ENCODE data around the gene SHISA9. TPM values are rescaled to one million over a fixed set of nuclear protein-coding genes. Genes with fewer than 3 reads are reported as not detected.

Gene SHISA9
- total RNA-seq, 2 experiments from 2014 or later, result not detected

DNA sequence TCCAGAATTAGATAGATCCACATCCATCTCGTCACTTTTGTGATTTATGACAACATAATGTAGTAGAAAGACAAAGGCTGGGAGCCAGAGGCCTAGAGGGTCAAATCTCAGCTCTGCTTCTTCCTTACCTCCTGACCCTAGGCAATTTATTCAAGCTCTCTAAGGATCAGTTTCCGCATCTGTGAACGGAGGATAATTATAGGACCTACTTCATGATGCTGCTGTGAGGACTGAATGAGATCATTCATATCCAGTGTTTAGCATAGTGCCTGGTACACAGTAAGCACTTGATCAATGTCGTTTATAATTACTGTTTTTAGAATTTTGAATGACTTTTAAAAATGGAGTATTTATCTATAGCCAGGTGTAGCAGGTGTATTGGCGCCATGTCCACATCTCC is 128.4 kb downstream of the SHISA9 start:
- H3K79me2 ChIP-seq (ENCODE audit: insufficient read depth, low read depth, low read length), result no peaks in the 10 kb centered on the region
- CTCF ChIA-PET (ENCODE audit: unreplicated experiment), result no interaction called here
- no peaks in the 10 kb centered on the region for H3K9me3 ChIP-seq (ENCODE audit: low read length)
- no peak overlapping the region for H2AFZ ChIP-seq (ENCODE audit: low read length)
- no peak for DNase-seq (ENCODE audit: low spot score)
- no peak overlapping the region for H3K4me2 ChIP-seq (ENCODE audit: low read length)
- H3K4me1 ChIP-seq (ENCODE audit: insufficient read depth, low read length, poor library complexity, severe bottlenecking), result no peaks in the 10 kb centered on the region
- POLR2A ChIA-PET, result no interaction called here
- no peak overlapping the region for H3K27ac ChIP-seq (ENCODE audit: low read depth, low read length, poor library complexity, severe bottlenecking)
- TF ChIP-seq EZH2phosphoT487 (IDR thresholded peaks at IDR 0.05; ENCODE audit: borderline replicate concordance, low read depth, low read length), result no peak
- TF ChIP-seq, protein P1, sequence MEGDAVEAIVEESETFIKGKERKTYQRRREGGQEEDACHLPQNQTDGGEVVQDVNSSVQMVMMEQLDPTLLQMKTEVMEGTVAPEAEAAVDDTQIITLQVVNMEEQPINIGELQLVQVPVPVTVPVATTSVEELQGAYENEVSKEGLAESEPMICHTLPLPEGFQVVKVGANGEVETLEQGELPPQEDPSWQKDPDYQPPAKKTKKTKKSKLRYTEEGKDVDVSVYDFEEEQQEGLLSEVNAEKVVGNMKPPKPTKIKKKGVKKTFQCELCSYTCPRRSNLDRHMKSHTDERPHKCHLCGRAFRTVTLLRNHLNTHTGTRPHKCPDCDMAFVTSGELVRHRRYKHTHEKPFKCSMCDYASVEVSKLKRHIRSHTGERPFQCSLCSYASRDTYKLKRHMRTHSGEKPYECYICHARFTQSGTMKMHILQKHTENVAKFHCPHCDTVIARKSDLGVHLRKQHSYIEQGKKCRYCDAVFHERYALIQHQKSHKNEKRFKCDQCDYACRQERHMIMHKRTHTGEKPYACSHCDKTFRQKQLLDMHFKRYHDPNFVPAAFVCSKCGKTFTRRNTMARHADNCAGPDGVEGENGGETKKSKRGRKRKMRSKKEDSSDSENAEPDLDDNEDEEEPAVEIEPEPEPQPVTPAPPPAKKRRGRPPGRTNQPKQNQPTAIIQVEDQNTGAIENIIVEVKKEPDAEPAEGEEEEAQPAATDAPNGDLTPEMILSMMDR (conservative IDR thresholded peaks at IDR 0.05; ENCODE audit: low read length), result no peak
- no TSS peak for BruUV-seq (replicated peaks)
- H3K9me2 ChIP-seq (ENCODE audit: insufficient read depth, low read length), result no peaks in the 10 kb centered on the region
- no peaks in the 10 kb centered on the region for H3K36me3 ChIP-seq (ENCODE audit: insufficient read depth, low read length)
- intact Hi-C loops (cut with micrococcal nuclease; ENCODE audit: unreplicated experiment), result no loop called here
- no peaks in the 10 kb centered on the region for H4K20me1 ChIP-seq (ENCODE audit: insufficient read depth, low read length)
- no peak overlapping the region for H3K4me3 ChIP-seq (ENCODE audit: low read depth, low read length, poor library complexity, severe bottlenecking)

DNA sequence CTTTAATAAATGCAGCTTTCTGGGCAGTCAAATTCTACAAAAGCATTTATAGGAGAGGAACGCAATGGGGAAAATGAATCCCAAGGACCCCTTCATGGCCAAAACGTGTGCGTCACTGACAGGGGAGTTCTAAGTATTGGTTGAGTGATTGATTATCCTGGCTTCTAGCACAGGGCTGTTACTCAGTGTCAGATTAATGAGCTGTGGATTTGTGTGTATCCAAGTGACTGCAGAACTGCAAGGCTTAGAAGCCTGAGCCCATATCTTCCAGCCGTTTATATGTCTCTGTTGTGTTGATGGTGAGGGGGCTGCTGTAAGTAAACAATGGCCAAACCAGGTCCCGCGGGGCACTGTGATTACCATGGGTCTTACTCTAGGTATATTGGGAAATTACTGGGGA is 129.4 kb downstream of the SHISA9 start:
- no peak overlapping the region for H3K4me2 ChIP-seq (ENCODE audit: low read length)
- no peak overlapping the region for H3K27ac ChIP-seq (ENCODE audit: low read depth, low read length, poor library complexity, severe bottlenecking)
- no peaks in the 10 kb centered on the region for H3K4me1 ChIP-seq (ENCODE audit: insufficient read depth, low read length, poor library complexity, severe bottlenecking)
- no peaks in the 10 kb centered on the region for H4K20me1 ChIP-seq (ENCODE audit: insufficient read depth, low read length)
- TF ChIP-seq, protein P1 (conservative IDR thresholded peaks at IDR 0.05; ENCODE audit: low read length), result no peak
- no peak for TF ChIP-seq EZH2phosphoT487 (IDR thresholded peaks at IDR 0.05; ENCODE audit: borderline replicate concordance, low read depth, low read length)
- no peaks in the 10 kb centered on the region for H3K36me3 ChIP-seq (ENCODE audit: insufficient read depth, low read length)
- no peak for DNase-seq (ENCODE audit: low spot score)
- H2AFZ ChIP-seq (ENCODE audit: low read length), result no peak overlapping the region
- BruUV-seq (replicated peaks), result no TSS peak
- no peaks in the 10 kb centered on the region for H3K9me2 ChIP-seq (ENCODE audit: insufficient read depth, low read length)
- ChIA-PET POLR2A (interaction anchor here (0.6 kb wide), 1 partner anchor 201 kb away, joined by 5 read pairs; no protein-coding TSS in a partner anchor), CTCF (ENCODE audit: unreplicated experiment) (no interaction called here)
- H3K4me3 ChIP-seq (ENCODE audit: low read depth, low read length, poor library complexity, severe bottlenecking), result no peak overlapping the region
- intact Hi-C loops (cut with micrococcal nuclease; ENCODE audit: unreplicated experiment), result no loop called here
- no peaks in the 10 kb centered on the region for H3K79me2 ChIP-seq (ENCODE audit: insufficient read depth, low read depth, low read length)
- H3K9me3 ChIP-seq (ENCODE audit: low read length), result no peaks in the 10 kb centered on the region

DNA sequence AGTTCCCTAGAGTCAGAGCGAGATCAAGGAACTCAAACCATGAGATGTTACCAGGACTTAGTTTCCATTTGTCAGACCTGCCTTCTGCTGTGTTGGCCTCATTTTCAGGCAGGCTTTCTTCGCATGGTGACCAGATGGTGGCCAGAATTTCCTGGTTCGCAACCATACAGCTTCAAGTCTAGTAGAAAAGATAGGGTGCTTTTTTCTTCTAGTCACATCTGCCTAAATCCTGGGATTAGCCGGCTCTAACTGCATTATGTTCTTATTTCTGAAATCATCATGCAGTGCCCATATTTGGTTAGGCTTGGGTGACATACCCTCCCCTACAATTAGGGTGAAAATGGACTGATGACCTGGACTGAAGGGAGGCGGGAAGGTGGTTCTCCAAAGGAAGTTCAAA is 131.5 kb downstream of the SHISA9 start:
- H2AFZ ChIP-seq (ENCODE audit: low read length), result no peak overlapping the region
- no peak for DNase-seq (ENCODE audit: low spot score)
- no TSS peak for BruUV-seq (replicated peaks)
- H3K9me3 ChIP-seq (ENCODE audit: low read length), result no peaks in the 10 kb centered on the region
- TF ChIP-seq, protein P1 (conservative IDR thresholded peaks at IDR 0.05; ENCODE audit: low read length), result no peak
- no peak for TF ChIP-seq EZH2phosphoT487 (IDR thresholded peaks at IDR 0.05; ENCODE audit: borderline replicate concordance, low read depth, low read length)
- H3K36me3 ChIP-seq (ENCODE audit: insufficient read depth, low read length), result no peaks in the 10 kb centered on the region
- H4K20me1 ChIP-seq (ENCODE audit: insufficient read depth, low read length), result no peaks in the 10 kb centered on the region
- H3K4me2 ChIP-seq (ENCODE audit: low read length), result no peak overlapping the region
- H3K4me1 ChIP-seq (ENCODE audit: insufficient read depth, low read length, poor library complexity, severe bottlenecking), result no peaks in the 10 kb centered on the region
- H3K9me2 ChIP-seq (ENCODE audit: insufficient read depth, low read length), result no peaks in the 10 kb centered on the region
- H3K79me2 ChIP-seq (ENCODE audit: insufficient read depth, low read depth, low read length), result no peaks in the 10 kb centered on the region
- H3K4me3 ChIP-seq (ENCODE audit: low read depth, low read length, poor library complexity, severe bottlenecking), result no peak overlapping the region
- H3K27ac ChIP-seq (ENCODE audit: low read depth, low read length, poor library complexity, severe bottlenecking), result no peak overlapping the region
- ChIA-PET POLR2A (no interaction called here), CTCF (ENCODE audit: unreplicated experiment) (no interaction called here)
- intact Hi-C loops (cut with micrococcal nuclease; ENCODE audit: unreplicated experiment), result no loop called here
